Thyroid gland (tissue), 4 donors: ENCODE results near the gene COL8A1. TPM values are rescaled to one million over a fixed set of nuclear protein-coding genes. Genes with fewer than 3 reads are reported as not detected.

Experiments used
- DNase-seq, 2 donors: peaks; one replicate each; pipeline ENCODE4 v3.0.0-alpha.2; 2019
- H3K27ac ChIP-seq, 3 donors: fragments of 200-600 bp; sonication (generic); 1 replicate in 2 of 3; 2 replicates in 1 of 3; pipeline ENCODE4 v1.5.1; 2016 to 2019; ENCODE audit warnings: mild to moderate bottlenecking in 1 of 3, moderate library complexity in 1 of 3
- H3K27me3 ChIP-seq: fragments of 200-600 bp; sonication (generic); one replicate; pipeline ENCODE4 v1.5.1; 2019
- H3K36me3 ChIP-seq, 2 donors: fragments of 200-600 bp; sonication (generic); one replicate each; pipeline ENCODE4 v1.5.1; 2016 to 2019
- H3K4me1 ChIP-seq, 2 donors: fragments of 200-600 bp; sonication (generic); one replicate each; pipeline ENCODE4 v1.5.1; 2017 to 2019
- H3K4me3 ChIP-seq, 3 donors: fragments of 200-600 bp; sonication (generic); replicated peaks in 1 of 3; 1 replicate in 2 of 3; 2 replicates in 1 of 3; pipeline ENCODE4 v1.5.1; 2016; ENCODE audit warnings: mild to moderate bottlenecking in 1 of 3
- H3K9me3 ChIP-seq: fragments of 200-600 bp; sonication (generic); one replicate; pipeline ENCODE4 v1.5.1; 2017
- CTCF ChIP-seq, 6 experiments: fragments of 200-600 bp in 3 of 6; fragments of 450-650 bp in 3 of 6; sonication (generic) in 3 of 6; IDR thresholded peaks; one replicate each; pipeline ENCODE4 v1.5.1; 2016 to 2019; ENCODE audit warnings: antibody characterized with exemption in 6 of 6, mild to moderate bottlenecking in 2 of 6, inconsistent platforms in 1 of 6, moderate library complexity in 1 of 6
- POLR2A ChIP-seq, 2 donors: fragments of 450-650 bp; IDR thresholded peaks; one replicate each; pipeline ENCODE4 v1.6.1; 2017; ENCODE audit warnings: antibody characterized with exemption in 2 of 2, mild to moderate bottlenecking in 2 of 2, moderate library complexity in 1 of 2
- WGBS, 2 donors: methylation state at CpG; one replicate each; pipeline ENCODE4 v1.1.5; 2017; 5-methylcytosine and 5-hydroxymethylcytosine counted together
- intact Hi-C: fragments of 100-400 bp; cut with DNase I; formaldehyde crosslinking; loops from one replicate; pipeline ENCODE4 v1.15.1; 2023
- total RNA-seq, 4 donors: library from RNA; depleted of rRNA; stranded (reverse); fragments of >200 nt; gene quantifications; one replicate each; pipeline ENCODE4 v1.2.3, GENCODE V29; 2016

The COL8A1 gene
- total RNA-seq, 4 donors from 2014 or later: 65.6 to 156 (median 95.6) TPM

- no peak for DNase-seq
- intact Hi-C loops: no loop called here
- peak overlapping the region in 1 of 3 donors; percentile 39 for H3K27ac ChIP-seq
- H3K4me3 ChIP-seq: no peak overlapping the region
- no peaks in the 10 kb centered on the region for H3K36me3 ChIP-seq
- no peaks in the 10 kb centered on the region for H3K9me3 ChIP-seq
- peaks cover 35 to 50% of the 10 kb centered on the region in 2 donors for H3K4me1 ChIP-seq
- 68 to 80% methylated on average over 2 of the region's 2 CpGs for WGBS, 2 donors
- no peak for TF ChIP-seq CTCF (IDR thresholded peaks at IDR 0.05)
- no peak for TF ChIP-seq POLR2A (IDR thresholded peaks at IDR 0.05)
- no peaks in the 10 kb centered on the region for H3K27me3 ChIP-seq
Observed at GRCh38 chr3:99668044-99668443, 29.6 kb downstream of the COL8A1 start.

GRCh38 chr3:99669879-99670555 lies 31.6 kb downstream of the COL8A1 start:
- peaks cover 37 to 50% of the 10 kb centered on the region in 2 donors for H3K4me1 ChIP-seq
- no peaks in the 10 kb centered on the region for H3K9me3 ChIP-seq
- H3K27me3 ChIP-seq: no peaks in the 10 kb centered on the region
- no peaks in the 10 kb centered on the region for H3K36me3 ChIP-seq
- 83 to 88% methylated on average over 2 of the region's 2 CpGs for WGBS, 2 donors
- no peak for DNase-seq
- H3K27ac ChIP-seq: peak overlapping the region in 2 of 3 donors; percentile 16 to 43
- H3K4me3 ChIP-seq: no peak overlapping the region
- TF ChIP-seq CTCF (IDR thresholded peaks at IDR 0.05) (no peak), POLR2A (IDR thresholded peaks at IDR 0.05) (no peak)
- intact Hi-C loops: no loop called here

- H3K9me3 ChIP-seq: no peaks in the 10 kb centered on the region
- no peaks in the 10 kb centered on the region for H3K36me3 ChIP-seq
- DNase-seq: no peak
- WGBS, 2 donors: 91 to 95% methylated on average over 2 of the region's 2 CpGs
- no peaks in the 10 kb centered on the region for H3K27me3 ChIP-seq
- H3K4me3 ChIP-seq: no peak overlapping the region
- TF ChIP-seq POLR2A (IDR thresholded peaks at IDR 0.05) (no peak), CTCF (IDR thresholded peaks at IDR 0.05) (no peak)
- H3K27ac ChIP-seq: peak overlapping the region in 1 of 3 donors; percentile 11
- peaks cover 42 to 52% of the 10 kb centered on the region in 2 donors for H3K4me1 ChIP-seq
- intact Hi-C loops: no loop called here
Observed at GRCh38 chr3:99670556-99670950, 32.2 kb downstream of the COL8A1 start.

GRCh38 chr3:99674086-99674789 lies 35.8 kb downstream of the COL8A1 start:
- Histone ChIP-seq H3K36me3 (no peaks in the 10 kb centered on the region), H3K4me3 (no peak overlapping the region), H3K27ac (peak overlapping the region; percentile 90 to 99 (median 96)), H3K4me1 (peaks cover 19 to 28% of the 10 kb centered on the region in 2 donors), H3K27me3 (no peaks in the 10 kb centered on the region), H3K9me3 (no peaks in the 10 kb centered on the region)
- peak; percentile 71 to 72 for DNase-seq
- WGBS, 2 donors: 32 to 33% methylated on average over 2 of the region's 2 CpGs
- peak in 1 of 2 donors; percentile 68 for TF ChIP-seq POLR2A (IDR thresholded peaks at IDR 0.05)
- no peak for TF ChIP-seq CTCF (IDR thresholded peaks at IDR 0.05)
- intact Hi-C loops: no loop called here

GRCh38 chr3:99678023-99678422 lies 39.6 kb downstream of the COL8A1 start:
- no peak overlapping the region for H3K27ac ChIP-seq
- intact Hi-C loops: no loop called here
- 78 to 86% methylated on average over 1 of the region's 1 CpG for WGBS, 2 donors
- TF ChIP-seq CTCF (IDR thresholded peaks at IDR 0.05) (no peak), POLR2A (IDR thresholded peaks at IDR 0.05) (no peak)
- no peaks in the 10 kb centered on the region for H3K27me3 ChIP-seq
- H3K4me3 ChIP-seq: no peak overlapping the region
- no peaks in the 10 kb centered on the region for H3K9me3 ChIP-seq
- no peak for DNase-seq
- peaks cover 31 to 45% of the 10 kb centered on the region in 2 donors for H3K4me1 ChIP-seq
- H3K36me3 ChIP-seq: no peaks in the 10 kb centered on the region
